ENCODE measurements around the gene NPHS1. TPM values are rescaled to one million over a fixed set of nuclear protein-coding genes. Genes with fewer than 3 reads are reported as not detected.

The NPHS1 gene
- total and polyA plus RNA-seq, 2 of the 8 experiments (the other 6 are each of a cell fraction or from before 2014, with no cell fraction given) = 1.3 to 1.4 TPM

DNA sequence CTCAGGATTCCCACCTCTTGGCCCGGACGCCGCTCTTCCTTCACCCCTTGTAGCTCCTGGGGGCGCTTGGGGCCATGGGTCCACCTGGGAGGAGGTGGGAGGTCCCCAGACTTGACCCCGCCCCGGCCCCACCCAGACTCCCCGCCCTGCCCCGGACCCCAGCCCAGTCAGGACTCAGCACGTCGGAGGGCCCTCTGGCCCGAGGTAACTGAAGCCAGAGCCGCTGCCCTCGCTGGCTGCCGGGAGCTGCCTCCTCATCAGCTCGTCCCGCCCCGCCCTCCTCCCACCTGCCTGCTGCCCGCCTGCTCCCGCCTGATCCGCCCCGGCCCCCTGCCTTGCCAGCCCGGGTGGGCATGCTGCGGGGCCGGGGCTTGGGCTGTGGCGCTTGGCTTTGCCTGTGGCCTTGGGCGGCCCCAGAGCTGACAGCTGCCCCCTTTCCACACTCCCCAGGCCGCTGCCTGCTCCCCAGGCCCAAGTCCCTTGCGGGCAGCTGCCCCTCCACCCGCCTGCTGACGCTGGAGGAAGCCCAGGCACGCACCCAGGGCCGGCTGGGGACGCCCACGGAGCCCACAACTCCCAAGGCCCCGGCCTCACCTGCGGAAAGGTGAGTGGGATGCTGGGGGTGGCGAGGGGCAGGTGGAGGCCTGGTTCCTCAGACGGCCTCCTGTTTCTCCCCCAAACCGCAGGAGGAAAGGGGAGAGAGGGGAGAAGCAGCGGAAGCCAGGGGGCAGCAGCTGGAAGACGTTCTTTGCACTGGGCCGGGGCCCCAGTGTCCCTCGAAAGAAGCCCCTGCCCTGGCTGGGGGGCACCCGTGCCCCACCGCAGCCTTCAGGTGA is 67.6 kb downstream of the NPHS1 start (continued):
- TF ChIP-seq NRF1 (IDR thresholded peaks at IDR 0.05; ENCODE audit: low read depth, low read length) = no peak
- TF ChIP-seq CHD2 (IDR thresholded peaks at IDR 0.05; ENCODE audit: low read length) = no peak
- no peak for TF ChIP-seq CHD1 (IDR thresholded peaks at IDR 0.05; ENCODE audit: low read depth, low read length)
- no peak for TF ChIP-seq MAFK (IDR thresholded peaks at IDR 0.05; ENCODE audit: low read depth, low read length)
- no peak for TF ChIP-seq SIX5 (IDR thresholded peaks at IDR 0.05; ENCODE audit: low read depth, low read length)
- TF ChIP-seq, protein P1, sequence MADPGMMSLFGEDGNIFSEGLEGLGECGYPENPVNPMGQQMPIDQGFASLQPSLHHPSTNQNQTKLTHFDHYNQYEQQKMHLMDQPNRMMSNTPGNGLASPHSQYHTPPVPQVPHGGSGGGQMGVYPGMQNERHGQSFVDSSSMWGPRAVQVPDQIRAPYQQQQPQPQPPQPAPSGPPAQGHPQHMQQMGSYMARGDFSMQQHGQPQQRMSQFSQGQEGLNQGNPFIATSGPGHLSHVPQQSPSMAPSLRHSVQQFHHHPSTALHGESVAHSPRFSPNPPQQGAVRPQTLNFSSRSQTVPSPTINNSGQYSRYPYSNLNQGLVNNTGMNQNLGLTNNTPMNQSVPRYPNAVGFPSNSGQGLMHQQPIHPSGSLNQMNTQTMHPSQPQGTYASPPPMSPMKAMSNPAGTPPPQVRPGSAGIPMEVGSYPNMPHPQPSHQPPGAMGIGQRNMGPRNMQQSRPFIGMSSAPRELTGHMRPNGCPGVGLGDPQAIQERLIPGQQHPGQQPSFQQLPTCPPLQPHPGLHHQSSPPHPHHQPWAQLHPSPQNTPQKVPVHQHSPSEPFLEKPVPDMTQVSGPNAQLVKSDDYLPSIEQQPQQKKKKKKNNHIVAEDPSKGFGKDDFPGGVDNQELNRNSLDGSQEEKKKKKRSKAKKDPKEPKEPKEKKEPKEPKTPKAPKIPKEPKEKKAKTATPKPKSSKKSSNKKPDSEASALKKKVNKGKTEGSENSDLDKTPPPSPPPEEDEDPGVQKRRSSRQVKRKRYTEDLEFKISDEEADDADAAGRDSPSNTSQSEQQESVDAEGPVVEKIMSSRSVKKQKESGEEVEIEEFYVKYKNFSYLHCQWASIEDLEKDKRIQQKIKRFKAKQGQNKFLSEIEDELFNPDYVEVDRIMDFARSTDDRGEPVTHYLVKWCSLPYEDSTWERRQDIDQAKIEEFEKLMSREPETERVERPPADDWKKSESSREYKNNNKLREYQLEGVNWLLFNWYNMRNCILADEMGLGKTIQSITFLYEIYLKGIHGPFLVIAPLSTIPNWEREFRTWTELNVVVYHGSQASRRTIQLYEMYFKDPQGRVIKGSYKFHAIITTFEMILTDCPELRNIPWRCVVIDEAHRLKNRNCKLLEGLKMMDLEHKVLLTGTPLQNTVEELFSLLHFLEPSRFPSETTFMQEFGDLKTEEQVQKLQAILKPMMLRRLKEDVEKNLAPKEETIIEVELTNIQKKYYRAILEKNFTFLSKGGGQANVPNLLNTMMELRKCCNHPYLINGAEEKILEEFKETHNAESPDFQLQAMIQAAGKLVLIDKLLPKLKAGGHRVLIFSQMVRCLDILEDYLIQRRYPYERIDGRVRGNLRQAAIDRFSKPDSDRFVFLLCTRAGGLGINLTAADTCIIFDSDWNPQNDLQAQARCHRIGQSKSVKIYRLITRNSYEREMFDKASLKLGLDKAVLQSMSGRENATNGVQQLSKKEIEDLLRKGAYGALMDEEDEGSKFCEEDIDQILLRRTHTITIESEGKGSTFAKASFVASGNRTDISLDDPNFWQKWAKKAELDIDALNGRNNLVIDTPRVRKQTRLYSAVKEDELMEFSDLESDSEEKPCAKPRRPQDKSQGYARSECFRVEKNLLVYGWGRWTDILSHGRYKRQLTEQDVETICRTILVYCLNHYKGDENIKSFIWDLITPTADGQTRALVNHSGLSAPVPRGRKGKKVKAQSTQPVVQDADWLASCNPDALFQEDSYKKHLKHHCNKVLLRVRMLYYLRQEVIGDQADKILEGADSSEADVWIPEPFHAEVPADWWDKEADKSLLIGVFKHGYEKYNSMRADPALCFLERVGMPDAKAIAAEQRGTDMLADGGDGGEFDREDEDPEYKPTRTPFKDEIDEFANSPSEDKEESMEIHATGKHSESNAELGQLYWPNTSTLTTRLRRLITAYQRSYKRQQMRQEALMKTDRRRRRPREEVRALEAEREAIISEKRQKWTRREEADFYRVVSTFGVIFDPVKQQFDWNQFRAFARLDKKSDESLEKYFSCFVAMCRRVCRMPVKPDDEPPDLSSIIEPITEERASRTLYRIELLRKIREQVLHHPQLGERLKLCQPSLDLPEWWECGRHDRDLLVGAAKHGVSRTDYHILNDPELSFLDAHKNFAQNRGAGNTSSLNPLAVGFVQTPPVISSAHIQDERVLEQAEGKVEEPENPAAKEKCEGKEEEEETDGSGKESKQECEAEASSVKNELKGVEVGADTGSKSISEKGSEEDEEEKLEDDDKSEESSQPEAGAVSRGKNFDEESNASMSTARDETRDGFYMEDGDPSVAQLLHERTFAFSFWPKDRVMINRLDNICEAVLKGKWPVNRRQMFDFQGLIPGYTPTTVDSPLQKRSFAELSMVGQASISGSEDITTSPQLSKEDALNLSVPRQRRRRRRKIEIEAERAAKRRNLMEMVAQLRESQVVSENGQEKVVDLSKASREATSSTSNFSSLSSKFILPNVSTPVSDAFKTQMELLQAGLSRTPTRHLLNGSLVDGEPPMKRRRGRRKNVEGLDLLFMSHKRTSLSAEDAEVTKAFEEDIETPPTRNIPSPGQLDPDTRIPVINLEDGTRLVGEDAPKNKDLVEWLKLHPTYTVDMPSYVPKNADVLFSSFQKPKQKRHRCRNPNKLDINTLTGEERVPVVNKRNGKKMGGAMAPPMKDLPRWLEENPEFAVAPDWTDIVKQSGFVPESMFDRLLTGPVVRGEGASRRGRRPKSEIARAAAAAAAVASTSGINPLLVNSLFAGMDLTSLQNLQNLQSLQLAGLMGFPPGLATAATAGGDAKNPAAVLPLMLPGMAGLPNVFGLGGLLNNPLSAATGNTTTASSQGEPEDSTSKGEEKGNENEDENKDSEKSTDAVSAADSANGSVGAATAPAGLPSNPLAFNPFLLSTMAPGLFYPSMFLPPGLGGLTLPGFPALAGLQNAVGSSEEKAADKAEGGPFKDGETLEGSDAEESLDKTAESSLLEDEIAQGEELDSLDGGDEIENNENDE (IDR thresholded peaks at IDR 0.05; ENCODE audit: insufficient replicate concordance, low read length) = no peak
- TF ChIP-seq POU5F1 (IDR thresholded peaks at IDR 0.05; ENCODE audit: low read depth, low read length) = no peak
- no peak for TF ChIP-seq HDAC6 (IDR thresholded peaks at IDR 0.05; ENCODE audit: low read depth, low read length)
- no peak for TF ChIP-seq SAP30 (IDR thresholded peaks at IDR 0.05; ENCODE audit: insufficient read depth, insufficient replicate concordance, low read length)
- TF ChIP-seq RAD21 (IDR thresholded peaks at IDR 0.05 in 1 of 2, conservative IDR thresholded peaks at IDR 0.05 in 1 of 2; ENCODE audit: low read depth in 2 of 2, low read length in 2 of 2) = peak in 1 of 2 experiments; percentile 10; a peak in 1 of 4 replicates
